HG02678 (cell line): Measurements from ENCODE around the gene LDB2.

Source experiments
- ATAC-seq: cut with Tn5 transposase; IDR thresholded peaks from one replicate; pipeline ENCODE4 v1.9.1; 2021; ENCODE audit warnings: mild to moderate bottlenecking, moderate library complexity; ENCODE audit not compliant: unreplicated experiment

LDB2 gene

GRCh38 chr4:16809064-16809463 lies 89.4 kb downstream of the LDB2 start:
- no peak for ATAC-seq

GRCh38 chr4:16807355-16807754 lies 91.1 kb downstream of the LDB2 start:
- ATAC-seq: no peak

- no peak for ATAC-seq
These were observed 93.9 kb downstream of the LDB2 start for GRCh38 chr4:16804581-16804980.

- no peak for ATAC-seq
These were observed 96.4 kb downstream of the LDB2 start for GRCh38 chr4:16802044-16802443.

- ATAC-seq: no peak
These were observed 97.1 kb downstream of the LDB2 start for GRCh38 chr4:16801356-16801755.

GRCh38 chr4:16794816-16795445 lies 103.5 kb downstream of the LDB2 start:
- ATAC-seq: no peak

GRCh38 chr4:16791460-16791859 lies 107.0 kb downstream of the LDB2 start:
- no peak for ATAC-seq

GRCh38 chr4:16790508-16790907 lies 107.9 kb downstream of the LDB2 start:
- no peak for ATAC-seq

- no peak for ATAC-seq
These were observed 109.6 kb downstream of the LDB2 start for GRCh38 chr4:16788868-16789267.

- no peak for ATAC-seq
These were observed 112.5 kb downstream of the LDB2 start for GRCh38 chr4:16785793-16786527.

- ATAC-seq: no peak
These were observed 115.3 kb downstream of the LDB2 start for GRCh38 chr4:16783119-16783518.

- ATAC-seq: no peak
These were observed 119.3 kb downstream of the LDB2 start for GRCh38 chr4:16779028-16779675.

GRCh38 chr4:16777726-16778125 lies 120.7 kb downstream of the LDB2 start:
- ATAC-seq: no peak

- no peak for ATAC-seq
These were observed 122.9 kb downstream of the LDB2 start for GRCh38 chr4:16775411-16776154.

- no peak for ATAC-seq
These were observed 126.0 kb downstream of the LDB2 start for GRCh38 chr4:16772366-16772850.

GRCh38 chr4:16770710-16771285 lies 127.6 kb downstream of the LDB2 start:
- no peak for ATAC-seq

- no peak for ATAC-seq
These were observed 130.6 kb downstream of the LDB2 start for GRCh38 chr4:16767861-16768260.

- no peak for ATAC-seq
These were observed 131.2 kb downstream of the LDB2 start for GRCh38 chr4:16767251-16767650.

- no peak for ATAC-seq
These were observed 132.9 kb downstream of the LDB2 start for GRCh38 chr4:16765546-16765945.

- no peak for ATAC-seq
These were observed 133.8 kb downstream of the LDB2 start for GRCh38 chr4:16764622-16765021.
